CD4-positive, alpha-beta memory T cell (primary cell): ENCODE measurements around the gene KMT2A. TPM values are rescaled to one million over a fixed set of nuclear protein-coding genes. Genes with fewer than 3 reads are reported as not detected.

ENCODE experiments used
- CTCF ChIA-PET: fragments of 350-600 bp; sonication (Branson Sonifier 250); formaldehyde crosslinking; loops from one replicate; lab custom pipeline; 2021; ENCODE audit warnings: inconsistent platforms; ENCODE audit not compliant: partially characterized antibody; lab: Charles Lee
- POLR2A ChIA-PET: fragments of 350-600 bp; sonication (Branson Sonifier 250); formaldehyde crosslinking; loops from one replicate; lab custom pipeline; 2021; ENCODE audit not compliant: partially characterized antibody; lab: Charles Lee
- DNase-seq, 5 donors: peaks; one replicate each; pipeline versions ENCODE4 v3.0.0 to v3.0.0-alpha.2; 2020 to 2022; ENCODE audit warnings: mixed read lengths in 1 of 5
- H3K27ac ChIP-seq: one replicate; pipeline ENCODE4 v1.7.0; 2013; ENCODE audit warnings: low read depth, low read length
- H3K27me3 ChIP-seq: 2 replicates; pipeline ENCODE4 v1.7.0; 2013; ENCODE audit warnings: mild to moderate bottlenecking, low read length, moderate library complexity; ENCODE audit not compliant: insufficient read depth
- H3K36me3 ChIP-seq: 2 replicates; pipeline ENCODE4 v1.7.0; 2013; ENCODE audit warnings: mild to moderate bottlenecking, low read length, moderate library complexity; ENCODE audit not compliant: insufficient read depth
- H3K4me1 ChIP-seq: 2 replicates; pipeline ENCODE4 v1.7.0; 2013; ENCODE audit warnings: mild to moderate bottlenecking, low read length, moderate library complexity; ENCODE audit not compliant: insufficient read depth
- H3K4me3 ChIP-seq, 2 donors: one replicate each; pipeline ENCODE4 v1.7.0; 2013; ENCODE audit warnings: low read length in 2 of 2, mild to moderate bottlenecking in 1 of 2
- H3K9me3 ChIP-seq, 2 donors: one replicate each; pipeline ENCODE4 v1.7.0; 2013; ENCODE audit warnings: low read length in 2 of 2, control low read depth in 1 of 2; ENCODE audit not compliant: control insufficient read depth in 1 of 2
- H3K27ac Mint-ChIP-seq, 7 donors: one replicate each; pipeline ENCODE4 v1.8.0; 2020 to 2021; ENCODE audit warnings: mixed read lengths in 7 of 7, mild to moderate bottlenecking in 6 of 7, inconsistent platforms in 3 of 7, moderate library complexity in 3 of 7
- H3K27me3 Mint-ChIP-seq, 2 donors: one replicate each; pipeline ENCODE4 v1.8.0; 2020 to 2021; ENCODE audit warnings: mixed read lengths in 2 of 2
- H3K36me3 Mint-ChIP-seq, 2 donors: one replicate each; pipeline ENCODE4 v1.8.0; 2020 to 2021; ENCODE audit warnings: mixed read lengths in 2 of 2, inconsistent platforms in 1 of 2, mild to moderate bottlenecking in 1 of 2
- H3K4me1 Mint-ChIP-seq, 4 donors: one replicate each; pipeline ENCODE4 v1.8.0; 2020 to 2021; ENCODE audit warnings: mixed read lengths in 4 of 4, mild to moderate bottlenecking in 1 of 4
- H3K4me3 Mint-ChIP-seq, 8 donors: one replicate each; pipeline ENCODE4 v1.8.0; 2020 to 2021; ENCODE audit warnings: mixed read lengths in 8 of 8, mild to moderate bottlenecking in 7 of 8, moderate library complexity in 6 of 8, inconsistent platforms in 3 of 8
- H3K9me3 Mint-ChIP-seq, 8 donors: one replicate each; pipeline ENCODE4 v1.8.0; 2020 to 2021; ENCODE audit warnings: mixed read lengths in 8 of 8, mild to moderate bottlenecking in 5 of 8, inconsistent platforms in 3 of 8, moderate library complexity in 1 of 8
- intact Hi-C: fragments of 100-400 bp; cut with micrococcal nuclease; formaldehyde crosslinking; loops from one replicate; pipeline ENCODE4 v1.15.1; 2023
- polyA plus RNA-seq, 2 donors: library from polyadenylated mRNA; unstranded; fragments of 300-500 nt; fragmentation: Illumina TruSeq; gene quantifications; one replicate each; pipeline ENCODE4 v1.2.3, GENCODE V29; 2021
- total RNA-seq, 2 experiments: library from RNA; stranded (reverse); gene quantifications; one replicate each; pipeline ENCODE4 v1.2.3, GENCODE V29; 2021

KMT2A gene
- total and polyA plus RNA-seq, 4 experiments from 2014 or later = 4.6 to 202 (median 118) TPM

DNA sequence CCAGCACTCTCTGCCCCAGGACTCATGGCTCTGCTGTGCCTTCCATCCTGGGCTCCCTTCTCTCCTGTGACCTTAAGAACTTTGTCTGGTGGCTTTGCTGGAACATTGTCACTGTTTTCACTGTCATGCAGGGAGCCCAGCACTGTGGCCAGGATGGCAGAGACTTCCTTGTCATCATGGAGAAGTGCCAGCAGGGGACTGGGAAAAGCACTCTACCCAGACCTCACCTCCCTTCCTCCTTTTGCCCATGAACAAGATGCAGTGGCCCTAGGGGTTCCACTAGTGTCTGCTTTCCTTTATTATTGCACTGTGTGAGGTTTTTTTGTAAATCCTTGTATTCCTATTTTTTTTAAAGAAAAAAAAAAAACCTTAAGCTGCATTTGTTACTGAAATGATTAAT is 88.1 kb downstream of the KMT2A start:
- ChIA-PET POLR2A (interaction anchor here (0.9 to 1.0 kb wide), 2 partner anchors 10 to 87 kb away, joined by 3 read pairs; no protein-coding TSS in a partner anchor), CTCF (interaction anchor here (1.4 kb wide), 1 partner anchor 151 kb away, joined by 3 read pairs; no protein-coding TSS in a partner anchor)
- H3K27me3 Mint-ChIP-seq = no peaks in the 10 kb centered on the region
- H3K4me1 Mint-ChIP-seq = peaks cover 10 to 26% (median 15%) of the 10 kb centered on the region in 4 donors
- intact Hi-C loops = no loop called here
- Histone ChIP-seq H3K27ac (no peak overlapping the region), H3K4me1 (peaks cover 12% of the 10 kb centered on the region), H3K9me3 (no peaks in the 10 kb centered on the region), H3K27me3 (no peaks in the 10 kb centered on the region), H3K36me3 (peaks cover 39% of the 10 kb centered on the region), H3K4me3 (no peak overlapping the region)
- H3K36me3 Mint-ChIP-seq = peaks cover 30 to 48% of the 10 kb centered on the region in 2 donors
- no peak overlapping the region for H3K4me3 Mint-ChIP-seq
- peaks cover 0 to 2% (median 0%) of the 10 kb centered on the region in 8 donors for H3K9me3 Mint-ChIP-seq
- peak overlapping the region in 1 of 7 donors; percentile 60 for H3K27ac Mint-ChIP-seq
- no peak for DNase-seq

DNA sequence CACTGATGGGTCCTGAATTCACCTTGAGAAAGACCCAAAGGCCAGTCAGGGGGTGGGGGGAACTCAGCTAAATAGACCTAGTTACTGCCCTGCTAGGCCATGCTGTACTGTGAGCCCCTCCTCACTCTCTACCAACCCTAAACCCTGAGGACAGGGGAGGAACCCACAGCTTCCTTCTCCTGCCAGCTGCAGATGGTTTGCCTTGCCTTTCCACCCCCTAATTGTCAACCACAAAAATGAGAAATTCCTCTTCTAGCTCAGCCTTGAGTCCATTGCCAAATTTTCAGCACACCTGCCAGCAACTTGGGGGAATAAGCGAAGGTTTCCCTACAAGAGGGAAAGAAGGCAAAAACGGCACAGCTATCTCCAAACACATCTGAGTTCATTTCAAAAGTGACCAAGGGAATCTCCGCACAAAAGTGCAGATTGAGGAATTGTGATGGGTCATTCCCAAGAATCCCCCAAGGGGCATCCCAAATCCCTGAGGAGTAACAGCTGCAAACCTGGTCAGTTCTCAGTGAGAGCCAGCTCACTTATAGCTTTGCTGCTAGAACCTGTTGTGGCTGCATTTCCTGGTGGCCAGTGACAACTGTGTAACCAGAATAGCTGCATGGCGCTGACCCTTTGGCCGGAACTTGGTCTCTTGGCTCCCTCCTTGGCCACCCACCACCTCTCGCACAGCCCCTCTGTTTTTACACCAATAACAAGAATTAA is 88.6 kb downstream of the KMT2A start:
- Histone ChIP-seq H3K4me3 (no peak overlapping the region), H3K4me1 (peaks cover 18% of the 10 kb centered on the region), H3K9me3 (no peaks in the 10 kb centered on the region), H3K36me3 (peaks cover 33% of the 10 kb centered on the region), H3K27ac (no peak overlapping the region), H3K27me3 (no peaks in the 10 kb centered on the region)
- Mint-ChIP-seq H3K4me1 (peaks cover 13 to 31% (median 17%) of the 10 kb centered on the region in 4 donors), H3K27ac (peak overlapping the region in 4 of 7 donors; percentile 4 to 79 (median 66)), H3K27me3 (no peaks in the 10 kb centered on the region), H3K36me3 (peaks cover 25 to 42% of the 10 kb centered on the region in 2 donors), H3K9me3 (peaks cover 0 to 2% (median 0%) of the 10 kb centered on the region in 8 donors), H3K4me3 (no peak overlapping the region)
- POLR2A ChIA-PET = interaction anchor here (0.9 to 1.0 kb wide), 2 partner anchors 10 to 86 kb away, joined by 3 read pairs; no protein-coding TSS in a partner anchor
- no peak for DNase-seq
- intact Hi-C loops = no loop called here
- CTCF ChIA-PET = interaction anchor here (1.1 kb wide), 1 partner anchor 37 kb away, joined by 3 read pairs; no protein-coding TSS in a partner anchor

DNA sequence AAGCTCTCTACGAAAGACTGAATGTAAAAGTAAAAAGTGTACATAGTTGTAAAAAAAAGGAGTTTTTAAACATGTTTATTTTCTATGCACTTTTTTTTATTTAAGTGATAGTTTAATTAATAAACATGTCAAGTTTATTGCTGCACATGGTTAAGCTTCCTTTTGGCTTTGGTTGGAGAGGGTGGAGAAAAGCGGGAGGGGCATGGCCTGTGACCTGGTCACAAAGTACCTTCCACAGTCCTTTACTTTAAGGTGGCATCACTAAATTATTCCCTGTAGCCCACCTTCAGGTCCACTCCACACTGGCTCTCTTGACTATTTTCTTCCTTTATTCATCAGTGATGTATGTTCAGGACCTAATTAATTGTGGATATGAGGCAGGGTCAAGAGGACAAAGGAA is 90.4 kb downstream of the KMT2A start:
- peaks cover 19 to 40% (median 26%) of the 10 kb centered on the region in 4 donors for H3K4me1 Mint-ChIP-seq
- ChIA-PET POLR2A (interaction anchor here (1.4 kb wide), 1 partner anchor 91 kb away, joined by 7 read pairs; the partner anchor contains the start of gene KMT2A), CTCF (no interaction called here)
- peaks cover 0 to 2% (median 0%) of the 10 kb centered on the region in 8 donors for H3K9me3 Mint-ChIP-seq
- peaks cover 15% of the 10 kb centered on the region for H3K36me3 ChIP-seq
- H3K4me1 ChIP-seq = peaks cover 27% of the 10 kb centered on the region
- H3K4me3 ChIP-seq = no peak overlapping the region
- no peak for DNase-seq
- H3K9me3 ChIP-seq = no peaks in the 10 kb centered on the region
- H3K27ac Mint-ChIP-seq = no peak overlapping the region
- no peaks in the 10 kb centered on the region for H3K27me3 ChIP-seq
- H3K27me3 Mint-ChIP-seq = no peaks in the 10 kb centered on the region
- intact Hi-C loops = no loop called here
- H3K4me3 Mint-ChIP-seq = no peak overlapping the region
- H3K36me3 Mint-ChIP-seq = peaks cover 15 to 32% of the 10 kb centered on the region in 2 donors
- H3K27ac ChIP-seq = no peak overlapping the region

DNA sequence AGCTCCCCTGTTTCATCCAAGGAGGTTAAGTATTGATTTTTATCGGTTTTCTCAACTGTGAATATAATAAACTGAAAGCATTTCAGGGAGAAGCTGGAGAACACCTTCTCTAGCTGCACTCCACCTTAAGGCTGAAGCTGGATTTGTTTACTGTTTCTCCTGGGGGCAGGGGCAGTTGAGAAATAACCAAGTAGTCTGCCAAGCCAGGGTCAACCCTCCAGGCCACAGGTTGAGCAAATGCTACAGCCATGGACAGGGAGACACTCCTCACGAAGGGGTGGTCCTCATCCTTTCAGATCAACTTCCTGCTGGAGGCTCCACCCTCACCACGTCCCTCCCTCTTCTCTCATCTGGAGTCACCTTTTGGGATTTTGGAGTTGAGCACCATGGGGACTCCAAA is 90.8 kb downstream of the KMT2A start, which contains the start of gene TTC36:
Gene TTC36, plus strand, starts transcription at position 366 of the 400 bp plus-strand sequence. Its CDS starts 21 bp downstream, at position 387.
- POLR2A ChIA-PET = interaction anchor here (1.4 kb wide), 1 partner anchor 91 kb away, joined by 7 read pairs; the partner anchor contains the start of gene KMT2A
- peak within 1 kb of the TSS in 6 of 7 donors; percentile 9 to 72 (median 31) for H3K27ac Mint-ChIP-seq
- Histone ChIP-seq H3K27ac (no peak within 1 kb of the TSS), H3K4me1 (peaks cover 32% of the 10 kb centered on the region), H3K4me3 (no peak within 1 kb of the TSS), H3K27me3 (no peaks in the 10 kb centered on the region), H3K9me3 (no peaks in the 10 kb centered on the region), H3K36me3 (peaks cover 11% of the 10 kb centered on the region)
- CTCF ChIA-PET = no interaction called here
- H3K4me3 Mint-ChIP-seq = peak within 1 kb of the TSS in 2 of 8 donors; percentile 4 to 18
- no peak for DNase-seq
- H3K36me3 Mint-ChIP-seq = peaks cover 11 to 27% of the 10 kb centered on the region in 2 donors
- H3K9me3 Mint-ChIP-seq = peaks cover 0 to 2% (median 0%) of the 10 kb centered on the region in 8 donors
- H3K4me1 Mint-ChIP-seq = peaks cover 19 to 44% (median 30%) of the 10 kb centered on the region in 4 donors
- intact Hi-C loops = no loop called here
- H3K27me3 Mint-ChIP-seq = no peaks in the 10 kb centered on the region

DNA sequence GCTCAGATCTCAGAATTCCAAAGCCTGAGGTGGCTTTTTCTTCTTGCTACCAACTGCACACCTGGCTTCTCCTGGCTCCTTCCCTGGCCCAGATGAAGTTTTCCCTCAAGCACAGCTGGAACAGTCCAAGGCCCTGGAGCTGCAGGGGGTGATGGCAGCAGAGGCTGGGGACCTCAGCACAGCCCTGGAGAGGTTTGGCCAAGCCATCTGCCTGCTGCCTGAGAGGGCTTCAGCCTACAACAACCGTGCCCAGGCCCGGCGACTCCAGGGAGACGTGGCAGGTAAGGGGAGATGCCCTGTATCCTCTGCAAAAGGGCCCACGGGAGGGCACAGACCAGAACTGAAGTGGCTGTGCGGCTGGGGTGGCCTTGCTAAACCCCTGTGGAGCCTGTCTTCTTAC is 92.2 kb downstream of the KMT2A start:
- Mint-ChIP-seq H3K4me1 (peaks cover 19 to 47% (median 32%) of the 10 kb centered on the region in 4 donors), H3K36me3 (peaks cover 6 to 22% of the 10 kb centered on the region in 2 donors), H3K9me3 (peaks cover 0 to 2% (median 0%) of the 10 kb centered on the region in 8 donors), H3K4me3 (no peak overlapping the region), H3K27ac (peak overlapping the region in 1 of 7 donors; percentile 86), H3K27me3 (no peaks in the 10 kb centered on the region)
- H3K4me3 ChIP-seq = no peak overlapping the region
- peaks cover 3% of the 10 kb centered on the region for H3K36me3 ChIP-seq
- intact Hi-C loops = no loop called here
- H3K27ac ChIP-seq = no peak overlapping the region
- H3K9me3 ChIP-seq = no peaks in the 10 kb centered on the region
- H3K4me1 ChIP-seq = peaks cover 32% of the 10 kb centered on the region
- ChIA-PET POLR2A (no interaction called here), CTCF (no interaction called here)
- DNase-seq = no peak
- H3K27me3 ChIP-seq = no peaks in the 10 kb centered on the region

DNA sequence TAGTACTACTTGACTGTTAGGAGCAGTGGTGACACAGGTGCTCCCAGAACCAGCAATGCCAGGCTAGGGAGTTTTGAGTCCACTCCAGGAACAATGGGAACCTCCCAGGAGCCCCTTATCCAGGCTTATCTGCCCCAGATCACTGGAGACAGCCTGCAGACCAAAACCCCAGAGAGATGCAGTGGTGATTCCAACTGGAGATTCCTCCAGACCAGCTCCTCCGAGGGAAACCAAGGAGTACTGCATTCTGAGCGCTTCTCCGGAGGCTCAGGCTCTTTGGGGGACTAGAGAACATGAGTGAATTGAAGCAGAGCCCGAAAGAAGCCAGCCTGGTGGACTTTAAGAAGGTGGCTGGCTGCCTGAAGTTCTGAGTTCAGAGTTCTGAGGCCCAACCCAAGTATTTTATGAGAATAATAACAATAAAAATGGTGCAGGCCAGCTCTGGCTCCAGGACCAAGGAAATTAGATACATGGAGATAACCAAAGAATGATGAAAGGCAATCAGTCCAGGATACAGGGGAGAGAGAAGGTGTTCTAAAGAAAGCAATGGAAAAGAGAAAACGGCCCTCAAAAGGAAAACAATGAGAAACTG is 93.4 kb downstream of the KMT2A start:
- Mint-ChIP-seq H3K27ac (peak overlapping the region in 6 of 7 donors; percentile 52 to 91 (median 85)), H3K9me3 (peaks cover 0 to 2% (median 0%) of the 10 kb centered on the region in 8 donors), H3K4me1 (peaks cover 19 to 47% (median 32%) of the 10 kb centered on the region in 4 donors), H3K36me3 (peaks cover 0 to 14% of the 10 kb centered on the region in 2 donors), H3K27me3 (no peaks in the 10 kb centered on the region), H3K4me3 (peak overlapping the region; percentile 87 to 95 (median 91))
- Histone ChIP-seq H3K36me3 (peaks cover 2% of the 10 kb centered on the region), H3K4me1 (peaks cover 32% of the 10 kb centered on the region), H3K27ac (no peak overlapping the region), H3K4me3 (peak overlapping the region in 1 of 2 donors; percentile 77), H3K27me3 (no peaks in the 10 kb centered on the region), H3K9me3 (no peaks in the 10 kb centered on the region)
- ChIA-PET POLR2A (interaction anchor here (0.6 to 1.5 kb wide), 6 partner anchors 37 to 170 kb away, joined by 3 to 10 read pairs (median 3); partner anchors contain the start of genes ARCN1, ATP5MG, KMT2A and UBE4A), CTCF (no interaction called here)
- DNase-seq = no peak
- intact Hi-C loops = loop anchor here (5.0 kb wide), 1 partner anchor 38 kb away; the partner anchor contains the start of gene IFT46
